GM23338 (cell line): ENCODE data around the gene MKRN2. TPM values are rescaled to one million over a fixed set of nuclear protein-coding genes. Genes with fewer than 3 reads are reported as not detected.
A peak's percentile ranks its signal among the peaks of the same experiment; 100 is the strongest.

Experiments used
- ATAC-seq: fragments of 200-7000 bp; cut with Tn5 transposase; 3 replicates; pipeline ENCODE4 v1.9.1; 2020
- DNase-seq: peaks from one replicate; pipeline ENCODE4 v3.0.0-alpha.2; 2015; ENCODE audit warnings: low spot score
- H2AFZ ChIP-seq: fragments of 200-600 bp; sonication (generic); 2 replicates; pipeline ENCODE4 v1.8.0; 2016; ENCODE audit warnings: antibody characterized with exemption, mild to moderate bottlenecking, moderate library complexity
- H3F3A ChIP-seq: fragments of 200-600 bp; sonication (generic); replicated peaks from 2 replicates; pipeline ENCODE4 v1.8.0; 2017; ENCODE audit warnings: antibody characterized with exemption, mixed run types, low read depth
- H3K27ac ChIP-seq: fragments of 200-600 bp; sonication (generic); 2 replicates; pipeline ENCODE4 v1.6.1; 2016; ENCODE audit warnings: low read depth
- H3K27me3 ChIP-seq: fragments of 200-600 bp; sonication (generic); 2 replicates; pipeline ENCODE4 v1.8.0; 2016; ENCODE audit warnings: mild to moderate bottlenecking, mixed run types, moderate library complexity; ENCODE audit not compliant: insufficient read depth
- H3K36me3 ChIP-seq: fragments of 200-600 bp; sonication (generic); 2 replicates; pipeline ENCODE4 v1.8.0; 2016; ENCODE audit warnings: mild to moderate bottlenecking; ENCODE audit not compliant: insufficient read depth
- H3K4me1 ChIP-seq: fragments of 200-600 bp; sonication (generic); 2 replicates; pipeline ENCODE4 v1.8.0; 2016; ENCODE audit warnings: mild to moderate bottlenecking, moderate library complexity; ENCODE audit not compliant: insufficient read depth
- H3K4me2 ChIP-seq: fragments of 200-600 bp; sonication (generic); 2 replicates; pipeline ENCODE4 v1.7.1; 2017; ENCODE audit warnings: mixed run types
- H3K4me3 ChIP-seq: fragments of 200-600 bp; sonication (generic); 2 replicates; pipeline ENCODE4 v1.6.1; 2016; ENCODE audit warnings: mixed run types
- H3K79me2 ChIP-seq: fragments of 200-600 bp; sonication (generic); replicated peaks from 2 replicates; pipeline ENCODE4 v1.8.0; 2017; ENCODE audit warnings: mild to moderate bottlenecking; ENCODE audit not compliant: insufficient read depth
- H3K9me2 ChIP-seq: fragments of 200-600 bp; sonication (generic); 2 replicates; pipeline ENCODE4 v1.8.0; 2017; ENCODE audit not compliant: insufficient read depth
- H4K20me1 ChIP-seq: fragments of 200-600 bp; sonication (generic); replicated peaks from 2 replicates; pipeline ENCODE4 v1.8.0; 2017; ENCODE audit warnings: mild to moderate bottlenecking; ENCODE audit not compliant: insufficient read depth
- H3K27ac Mint-ChIP-seq: 2 replicates; pipeline ENCODE4 v1.8.0; 2020; ENCODE audit warnings: inconsistent platforms, mild to moderate bottlenecking, moderate library complexity, mixed read lengths
- H3K27me3 Mint-ChIP-seq: 3 replicates; pipeline ENCODE4 v1.8.0; 2022; ENCODE audit warnings: low read depth, mild to moderate bottlenecking, moderate library complexity, mixed read lengths, inconsistent platforms; ENCODE audit not compliant: insufficient read depth, poor library complexity
- H3K36me3 Mint-ChIP-seq: 3 replicates; pipeline ENCODE4 v1.8.0; 2021; ENCODE audit warnings: low read depth, mild to moderate bottlenecking, inconsistent platforms, moderate library complexity, mixed read lengths
- H3K4me1 Mint-ChIP-seq: 3 replicates; pipeline ENCODE4 v1.8.0; 2020; ENCODE audit warnings: mild to moderate bottlenecking, inconsistent platforms, mixed read lengths
- H3K4me3 Mint-ChIP-seq: 3 replicates; pipeline ENCODE4 v1.8.0; 2021; ENCODE audit warnings: moderate library complexity, mild to moderate bottlenecking, inconsistent platforms, mixed read lengths
- H3K9me3 Mint-ChIP-seq: 3 replicates; pipeline ENCODE4 v1.8.0; 2020; ENCODE audit warnings: moderate library complexity, mild to moderate bottlenecking, inconsistent platforms, mixed read lengths
- CREB1 ChIP-seq: fragments of 250-450 bp; sonication (Bioruptor Pico); IDR thresholded peaks from 2 replicates; pipeline ENCODE4 v1.5.0; 2020; ENCODE audit warnings: low read depth, mild to moderate bottlenecking, moderate library complexity
- EZH2 ChIP-seq: fragments of 200-600 bp; sonication (generic); IDR thresholded peaks from one replicate; pipeline ENCODE4 v1.8.0; 2017; ENCODE audit warnings: antibody characterized with exemption, mild to moderate bottlenecking, low read depth; ENCODE audit not compliant: unreplicated experiment
- EZH2phosphoT487 ChIP-seq: fragments of 200-600 bp; sonication (generic); IDR thresholded peaks from one replicate; pipeline ENCODE4 v1.8.1; 2018; ENCODE audit warnings: antibody characterized with exemption; ENCODE audit not compliant: unreplicated experiment
- NANOG ChIP-seq: IDR thresholded peaks from 2 replicates; pipeline ENCODE4 v1.6.1; 2016; ENCODE audit warnings: antibody characterized with exemption, borderline replicate concordance
- STAT1 ChIP-seq: IDR thresholded peaks from one replicate; pipeline ENCODE4 v1.6.1; 2016; ENCODE audit warnings: antibody characterized with exemption; ENCODE audit not compliant: unreplicated experiment
- ZNF114 ChIP-seq: fragments of 250-450 bp; sonication (Bioruptor Pico); IDR thresholded peaks from 2 replicates; pipeline ENCODE4 v1.5.0; 2020; ENCODE audit warnings: mild to moderate bottlenecking, moderate library complexity
- ZNF331 ChIP-seq: fragments of 250-450 bp; sonication (Bioruptor Pico); IDR thresholded peaks from 2 replicates; pipeline ENCODE4 v1.5.0; 2020; ENCODE audit warnings: low read depth, mild to moderate bottlenecking, moderate library complexity
- polyA plus RNA-seq: library from polyadenylated mRNA; unstranded; fragments of >200 nt; fragmentation: Nextera tagmentation; extraction: Ambion mirVana; gene quantifications from 2 replicates; pipeline ENCODE4 v1.2.1, GENCODE V29; 2016
- total RNA-seq: library from RNA; depleted of rRNA; stranded (reverse); fragments of >200 nt; shearing (Covaris generic); gene quantifications from 2 replicates; pipeline ENCODE4 v1.2.3, GENCODE V29; 2014
- TF ChIP-seq, protein P1 (sequence below), 2 experiments: fragments of 200-600 bp in 1 of 2; sonication (generic) in 1 of 2; conservative IDR thresholded peaks; 2 replicates each; pipeline versions ENCODE4 v1.5.1 to v1.6.1; 2016 to 2017; ENCODE audit warnings: antibody characterized with exemption in 2 of 2, low read depth in 2 of 2, mild to moderate bottlenecking in 2 of 2, moderate library complexity in 1 of 2
- TF ChIP-seq, protein P2 (sequence below): fragments of 250-450 bp; sonication (Bioruptor Pico); IDR thresholded peaks from 2 replicates; pipeline ENCODE4 v1.5.0; 2020; ENCODE audit warnings: mild to moderate bottlenecking, moderate library complexity
- TF ChIP-seq, protein P3 (sequence below): IDR thresholded peaks from 2 replicates; pipeline ENCODE4 v1.6.1; 2016; ENCODE audit warnings: antibody characterized with exemption

The MKRN2 gene
- total and polyA plus RNA-seq, 2 experiments from 2014 or later, result 11.4 to 24.6 TPM

DNA sequence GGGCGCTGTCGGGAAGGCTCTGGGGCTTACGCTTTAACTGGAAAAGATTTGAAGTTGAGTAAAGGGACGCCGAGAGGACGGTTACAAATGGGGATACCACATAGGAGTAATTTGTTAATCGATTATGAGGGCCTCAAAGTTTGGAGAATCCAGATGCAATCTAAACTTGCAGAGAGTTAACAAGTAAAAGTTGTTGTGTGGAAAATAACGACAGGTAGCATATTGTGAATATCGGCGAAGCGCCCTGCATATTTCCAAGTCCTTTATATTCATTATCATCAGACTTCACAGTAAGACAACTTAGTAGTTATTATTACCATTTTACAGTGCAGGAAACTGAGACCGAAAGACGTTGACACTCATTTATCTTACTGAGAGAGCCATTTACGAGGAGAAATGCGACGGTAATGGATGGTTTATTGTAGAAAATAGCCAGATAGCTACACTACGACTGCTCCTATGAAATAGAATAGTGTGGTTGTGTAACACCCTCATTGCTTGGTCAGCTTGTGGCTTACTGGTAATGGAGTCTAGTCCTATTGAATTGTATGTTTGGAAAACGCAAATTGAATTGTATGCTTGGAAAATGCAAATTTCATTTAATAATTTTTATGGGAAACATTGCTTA lies 700 bp downstream of the MKRN2 start:
- Histone ChIP-seq H4K20me1 (peaks cover 42% of the 10 kb centered on the region), H3K27ac (peak overlapping the region; percentile 97), H3K4me3 (peak overlapping the region; percentile 64), H3K79me2 (peaks cover 55% of the 10 kb centered on the region), H3K4me2 (peak overlapping the region; percentile 80), H3K4me1 (peaks cover 36% of the 10 kb centered on the region), H3K9me2 (no peaks in the 10 kb centered on the region), H3K27me3 (peaks cover 17% of the 10 kb centered on the region), H3F3A (peaks cover 4% of the 10 kb centered on the region; the same call in 1 of the 2 replicates), H2AFZ (peak overlapping the region; percentile 87), H3K36me3 (no peaks in the 10 kb centered on the region)
- peaks cover 34% of the 10 kb centered on the region for H3K4me1 Mint-ChIP-seq
- ATAC-seq (no peak), DNase-seq (no peak)
- H3K27ac Mint-ChIP-seq, result peak overlapping the region; percentile 93
- peak overlapping the region; percentile 82 for H3K4me3 Mint-ChIP-seq
- no peak for TF ChIP-seq EZH2
- TF ChIP-seq ZNF114 (CRISPR knock-in tag), result no peak
- TF ChIP-seq ZNF331 (CRISPR knock-in tag), result no peak
- TF ChIP-seq, protein P1, sequence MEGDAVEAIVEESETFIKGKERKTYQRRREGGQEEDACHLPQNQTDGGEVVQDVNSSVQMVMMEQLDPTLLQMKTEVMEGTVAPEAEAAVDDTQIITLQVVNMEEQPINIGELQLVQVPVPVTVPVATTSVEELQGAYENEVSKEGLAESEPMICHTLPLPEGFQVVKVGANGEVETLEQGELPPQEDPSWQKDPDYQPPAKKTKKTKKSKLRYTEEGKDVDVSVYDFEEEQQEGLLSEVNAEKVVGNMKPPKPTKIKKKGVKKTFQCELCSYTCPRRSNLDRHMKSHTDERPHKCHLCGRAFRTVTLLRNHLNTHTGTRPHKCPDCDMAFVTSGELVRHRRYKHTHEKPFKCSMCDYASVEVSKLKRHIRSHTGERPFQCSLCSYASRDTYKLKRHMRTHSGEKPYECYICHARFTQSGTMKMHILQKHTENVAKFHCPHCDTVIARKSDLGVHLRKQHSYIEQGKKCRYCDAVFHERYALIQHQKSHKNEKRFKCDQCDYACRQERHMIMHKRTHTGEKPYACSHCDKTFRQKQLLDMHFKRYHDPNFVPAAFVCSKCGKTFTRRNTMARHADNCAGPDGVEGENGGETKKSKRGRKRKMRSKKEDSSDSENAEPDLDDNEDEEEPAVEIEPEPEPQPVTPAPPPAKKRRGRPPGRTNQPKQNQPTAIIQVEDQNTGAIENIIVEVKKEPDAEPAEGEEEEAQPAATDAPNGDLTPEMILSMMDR (conservative IDR thresholded peaks at IDR 0.05; ENCODE audit: low read depth in 2 of 2), result no peak
- no peak for TF ChIP-seq STAT1
- TF ChIP-seq, protein P2, sequence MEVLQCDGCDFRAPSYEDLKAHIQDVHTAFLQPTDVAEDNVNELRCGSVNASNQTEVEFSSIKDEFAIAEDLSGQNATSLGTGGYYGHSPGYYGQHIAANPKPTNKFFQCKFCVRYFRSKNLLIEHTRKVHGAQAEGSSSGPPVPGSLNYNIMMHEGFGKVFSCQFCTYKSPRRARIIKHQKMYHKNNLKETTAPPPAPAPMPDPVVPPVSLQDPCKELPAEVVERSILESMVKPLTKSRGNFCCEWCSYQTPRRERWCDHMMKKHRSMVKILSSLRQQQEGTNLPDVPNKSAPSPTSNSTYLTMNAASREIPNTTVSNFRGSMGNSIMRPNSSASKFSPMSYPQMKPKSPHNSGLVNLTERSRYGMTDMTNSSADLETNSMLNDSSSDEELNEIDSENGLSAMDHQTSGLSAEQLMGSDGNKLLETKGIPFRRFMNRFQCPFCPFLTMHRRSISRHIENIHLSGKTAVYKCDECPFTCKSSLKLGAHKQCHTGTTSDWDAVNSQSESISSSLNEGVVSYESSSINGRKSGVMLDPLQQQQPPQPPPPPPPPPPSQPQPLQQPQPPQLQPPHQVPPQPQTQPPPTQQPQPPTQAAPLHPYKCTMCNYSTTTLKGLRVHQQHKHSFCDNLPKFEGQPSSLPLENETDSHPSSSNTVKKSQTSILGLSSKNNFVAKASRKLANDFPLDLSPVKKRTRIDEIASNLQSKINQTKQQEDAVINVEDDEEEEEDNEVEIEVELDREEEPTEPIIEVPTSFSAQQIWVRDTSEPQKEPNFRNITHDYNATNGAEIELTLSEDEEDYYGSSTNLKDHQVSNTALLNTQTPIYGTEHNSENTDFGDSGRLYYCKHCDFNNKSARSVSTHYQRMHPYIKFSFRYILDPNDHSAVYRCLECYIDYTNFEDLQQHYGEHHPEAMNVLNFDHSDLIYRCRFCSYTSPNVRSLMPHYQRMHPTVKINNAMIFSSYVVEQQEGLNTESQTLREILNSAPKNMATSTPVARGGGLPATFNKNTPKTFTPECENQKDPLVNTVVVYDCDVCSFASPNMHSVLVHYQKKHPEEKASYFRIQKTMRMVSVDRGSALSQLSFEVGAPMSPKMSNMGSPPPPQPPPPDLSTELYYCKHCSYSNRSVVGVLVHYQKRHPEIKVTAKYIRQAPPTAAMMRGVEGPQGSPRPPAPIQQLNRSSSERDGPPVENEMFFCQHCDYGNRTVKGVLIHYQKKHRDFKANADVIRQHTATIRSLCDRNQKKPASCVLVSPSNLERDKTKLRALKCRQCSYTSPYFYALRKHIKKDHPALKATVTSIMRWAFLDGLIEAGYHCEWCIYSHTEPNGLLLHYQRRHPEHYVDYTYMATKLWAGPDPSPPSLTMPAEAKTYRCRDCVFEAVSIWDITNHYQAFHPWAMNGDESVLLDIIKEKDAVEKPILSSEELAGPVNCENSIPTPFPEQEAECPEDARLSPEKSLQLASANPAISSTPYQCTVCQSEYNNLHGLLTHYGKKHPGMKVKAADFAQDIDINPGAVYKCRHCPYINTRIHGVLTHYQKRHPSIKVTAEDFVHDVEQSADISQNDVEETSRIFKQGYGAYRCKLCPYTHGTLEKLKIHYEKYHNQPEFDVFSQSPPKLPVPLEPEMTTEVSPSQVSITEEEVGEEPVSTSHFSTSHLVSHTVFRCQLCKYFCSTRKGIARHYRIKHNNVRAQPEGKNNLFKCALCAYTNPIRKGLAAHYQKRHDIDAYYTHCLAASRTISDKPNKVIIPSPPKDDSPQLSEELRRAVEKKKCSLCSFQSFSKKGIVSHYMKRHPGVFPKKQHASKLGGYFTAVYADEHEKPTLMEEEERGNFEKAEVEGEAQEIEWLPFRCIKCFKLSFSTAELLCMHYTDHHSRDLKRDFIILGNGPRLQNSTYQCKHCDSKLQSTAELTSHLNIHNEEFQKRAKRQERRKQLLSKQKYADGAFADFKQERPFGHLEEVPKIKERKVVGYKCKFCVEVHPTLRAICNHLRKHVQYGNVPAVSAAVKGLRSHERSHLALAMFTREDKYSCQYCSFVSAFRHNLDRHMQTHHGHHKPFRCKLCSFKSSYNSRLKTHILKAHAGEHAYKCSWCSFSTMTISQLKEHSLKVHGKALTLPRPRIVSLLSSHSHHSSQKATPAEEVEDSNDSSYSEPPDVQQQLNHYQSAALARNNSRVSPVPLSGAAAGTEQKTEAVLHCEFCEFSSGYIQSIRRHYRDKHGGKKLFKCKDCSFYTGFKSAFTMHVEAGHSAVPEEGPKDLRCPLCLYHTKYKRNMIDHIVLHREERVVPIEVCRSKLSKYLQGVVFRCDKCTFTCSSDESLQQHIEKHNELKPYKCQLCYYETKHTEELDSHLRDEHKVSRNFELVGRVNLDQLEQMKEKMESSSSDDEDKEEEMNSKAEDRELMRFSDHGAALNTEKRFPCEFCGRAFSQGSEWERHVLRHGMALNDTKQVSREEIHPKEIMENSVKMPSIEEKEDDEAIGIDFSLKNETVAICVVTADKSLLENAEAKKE (CRISPR knock-in tag), result no peak
- TF ChIP-seq, protein P3, sequence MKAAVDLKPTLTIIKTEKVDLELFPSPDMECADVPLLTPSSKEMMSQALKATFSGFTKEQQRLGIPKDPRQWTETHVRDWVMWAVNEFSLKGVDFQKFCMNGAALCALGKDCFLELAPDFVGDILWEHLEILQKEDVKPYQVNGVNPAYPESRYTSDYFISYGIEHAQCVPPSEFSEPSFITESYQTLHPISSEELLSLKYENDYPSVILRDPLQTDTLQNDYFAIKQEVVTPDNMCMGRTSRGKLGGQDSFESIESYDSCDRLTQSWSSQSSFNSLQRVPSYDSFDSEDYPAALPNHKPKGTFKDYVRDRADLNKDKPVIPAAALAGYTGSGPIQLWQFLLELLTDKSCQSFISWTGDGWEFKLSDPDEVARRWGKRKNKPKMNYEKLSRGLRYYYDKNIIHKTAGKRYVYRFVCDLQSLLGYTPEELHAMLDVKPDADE, result no peak
- no peak for TF ChIP-seq EZH2phosphoT487
- no peak for TF ChIP-seq CREB1
- no peak for TF ChIP-seq NANOG
- no peaks in the 10 kb centered on the region for H3K27me3 Mint-ChIP-seq
- H3K9me3 Mint-ChIP-seq, result no peaks in the 10 kb centered on the region
- H3K36me3 Mint-ChIP-seq, result peaks cover 3% of the 10 kb centered on the region; the same call in 1 of the 3 replicates
